HepG2 (cell line): ENCODE measurements around the gene EFNA2. TPM values are rescaled to one million over a fixed set of nuclear protein-coding genes. Genes with fewer than 3 reads are reported as not detected.
A peak's percentile ranks its signal among the peaks of the same experiment; 100 is the strongest.

ENCODE experiments used
- ATF6 ChIP-seq: sonication (generic); formaldehyde crosslinking; conservative IDR thresholded peaks from 2 replicates; pipeline ENCODE4 v1.4.0; 2020; ENCODE audit warnings: missing genetic modification reagents
- ATF7 ChIP-seq, 2 experiments: fragments of 450-650 bp in 1 of 2; sonication (generic) in 1 of 2; formaldehyde crosslinking in 1 of 2; IDR thresholded peaks; 2 replicates each; pipeline versions ENCODE4 v1.4.0 to v1.6.1; 2016 to 2020; ENCODE audit warnings: antibody characterized with exemption in 1 of 2, mild to moderate bottlenecking in 1 of 2, missing genetic modification reagents in 1 of 2
- GABPA ChIP-seq, 2 experiments: IDR thresholded peaks; 2 replicates each; pipeline ENCODE4 v1.6.1; 2011 to 2016; ENCODE audit warnings: low read depth in 2 of 2, low read length in 1 of 2, missing biosample characterization in 1 of 2, missing genetic modification characterization in 1 of 2
- MZF1 ChIP-seq: sonication (generic); formaldehyde crosslinking; IDR thresholded peaks from 2 replicates; pipeline ENCODE4 v1.8.1; 2023; ENCODE audit warnings: mild to moderate bottlenecking, missing genetic modification reagents, borderline replicate concordance
- NRL ChIP-seq: sonication (generic); formaldehyde crosslinking; IDR thresholded peaks from 2 replicates; pipeline ENCODE4 v1.5.0; 2020; ENCODE audit warnings: missing genetic modification reagents, mild to moderate bottlenecking, moderate library complexity, borderline replicate concordance
- PBX2 ChIP-seq: IDR thresholded peaks from 2 replicates; pipeline ENCODE4 v1.6.1; 2016; ENCODE audit warnings: control low read depth
- POLR2AphosphoS2 ChIP-seq: IDR thresholded peaks from 2 replicates; pipeline ENCODE4 v1.6.1; 2011; ENCODE audit warnings: low read depth, low read length, improper control_type of control experiment
- SALL2 ChIP-seq: sonication (generic); formaldehyde crosslinking; IDR thresholded peaks from 2 replicates; pipeline ENCODE4 v1.8.1; 2023; ENCODE audit warnings: mild to moderate bottlenecking, missing genetic modification reagents, inconsistent platforms
- SMC3 ChIP-seq: IDR thresholded peaks from 2 replicates; pipeline ENCODE4 v1.6.1; 2011; ENCODE audit warnings: low read length, improper control_type of control experiment
- TAF1 ChIP-seq: sonication (generic); formaldehyde crosslinking; IDR thresholded peaks from 2 replicates; pipeline ENCODE4 v1.4.0; 2020; ENCODE audit warnings: missing genetic modification reagents
- THAP11 ChIP-seq: IDR thresholded peaks from 2 replicates; pipeline ENCODE4 v1.6.1; 2016; ENCODE audit warnings: missing biosample characterization, missing genetic modification reagents
- ZC3H4 ChIP-seq: sonication (generic); formaldehyde crosslinking; IDR thresholded peaks from 2 replicates; pipeline ENCODE4 v1.4.0; 2020; ENCODE audit warnings: missing genetic modification reagents, borderline replicate concordance
- ZNF24 ChIP-seq: fragments of 450-650 bp; IDR thresholded peaks from 2 replicates; pipeline ENCODE4 v1.6.1; 2017; ENCODE audit warnings: antibody characterized with exemption, mild to moderate bottlenecking
- ZNF260 ChIP-seq: sonication (generic); formaldehyde crosslinking; IDR thresholded peaks from 2 replicates; pipeline ENCODE4 v1.4.0; 2020; ENCODE audit warnings: missing genetic modification reagents, low read depth, mild to moderate bottlenecking, borderline replicate concordance
- ZNF543 ChIP-seq: sonication (generic); formaldehyde crosslinking; IDR thresholded peaks from 2 replicates; pipeline ENCODE4 v1.4.0; 2020; ENCODE audit warnings: mild to moderate bottlenecking, missing genetic modification reagents
- ZNF552 ChIP-seq: sonication (generic); formaldehyde crosslinking; IDR thresholded peaks from 2 replicates; pipeline ENCODE4 v1.9.0; 2022; ENCODE audit warnings: missing genetic modification reagents, mild to moderate bottlenecking, borderline replicate concordance
- ZNF605 ChIP-seq: sonication (generic); formaldehyde crosslinking; IDR thresholded peaks from 2 replicates; pipeline ENCODE4 v1.8.0; 2022; ENCODE audit warnings: mild to moderate bottlenecking, missing genetic modification reagents
- ZNF607 ChIP-seq: sonication (generic); formaldehyde crosslinking; IDR thresholded peaks from 2 replicates; pipeline ENCODE4 v1.5.1; 2020; ENCODE audit warnings: missing genetic modification reagents, mild to moderate bottlenecking, borderline replicate concordance
- ZNF619 ChIP-seq: sonication (generic); formaldehyde crosslinking; IDR thresholded peaks from 2 replicates; pipeline ENCODE4 v1.4.0; 2020; ENCODE audit warnings: mild to moderate bottlenecking, missing genetic modification reagents
- polyA plus RNA-seq, 8 experiments: library from polyadenylated mRNA; depleted of rRNA in 3 of 8; stranded (reverse) in 7 of 8; unstranded in 1 of 8; fragments of >200 nt; fragmentation: Illumina TruSeq in 4 of 8; extraction: Trizol in 4 of 8; gene quantifications; 2 replicates each; pipeline versions ENCODE4 v1.2.1 to v1.2.3, GENCODE V29; 2011 to 2016; ENCODE audit warnings: low read depth in 4 of 8, missing spikeins in 1 of 8, mixed read lengths in 1 of 8; ENCODE audit not compliant: insufficient read depth in 1 of 8
- total RNA-seq, 5 experiments: library from RNA; depleted of rRNA; stranded (reverse); fragments of >200 nt; fragmentation: Illumina TruSeq; extraction: Trizol; gene quantifications; 2 replicates each; pipeline ENCODE4 v1.2.3, GENCODE V29; 2016; ENCODE audit warnings: low read depth in 1 of 5
- TF ChIP-seq, protein P1 (sequence below): IDR thresholded peaks from 2 replicates; pipeline ENCODE4 v1.6.1; 2012; ENCODE audit warnings: low read depth, low read length, improper control_type of control experiment
- TF ChIP-seq, protein P2 (sequence below): fragments of 450-650 bp; IDR thresholded peaks from 2 replicates; pipeline ENCODE4 v1.6.1; 2017
- TF ChIP-seq, protein P3 (sequence below): sonication (generic); formaldehyde crosslinking; IDR thresholded peaks from 2 replicates; pipeline ENCODE4 v1.4.0; 2020; ENCODE audit warnings: missing genetic modification reagents

Gene EFNA2
- total and polyA plus RNA-seq, 2 of the 13 experiments (the other 11 are each of a cell fraction or from before 2014, with no cell fraction given) = 6.0 to 9.9 TPM

GRCh38 chr19:1248139-1248785 is 37.4 kb upstream of the EFNA2 start, which contains the start of gene MIDN (continued):
- TF ChIP-seq, protein P1, sequence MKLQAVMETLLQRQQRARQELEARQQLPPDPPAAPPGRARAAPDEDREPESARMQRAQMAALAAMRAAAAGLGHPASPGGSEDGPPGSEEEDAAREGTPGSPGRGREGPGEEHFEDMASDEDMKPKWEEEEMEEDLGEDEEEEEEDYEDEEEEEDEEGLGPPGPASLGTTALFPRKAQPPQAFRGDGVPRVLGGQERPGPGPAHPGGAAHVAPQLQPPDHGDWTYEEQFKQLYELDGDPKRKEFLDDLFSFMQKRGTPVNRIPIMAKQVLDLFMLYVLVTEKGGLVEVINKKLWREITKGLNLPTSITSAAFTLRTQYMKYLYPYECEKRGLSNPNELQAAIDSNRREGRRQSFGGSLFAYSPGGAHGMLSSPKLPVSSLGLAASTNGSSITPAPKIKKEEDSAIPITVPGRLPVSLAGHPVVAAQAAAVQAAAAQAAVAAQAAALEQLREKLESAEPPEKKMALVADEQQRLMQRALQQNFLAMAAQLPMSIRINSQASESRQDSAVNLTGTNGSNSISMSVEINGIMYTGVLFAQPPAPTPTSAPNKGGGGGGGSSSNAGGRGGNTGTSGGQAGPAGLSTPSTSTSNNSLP = no peak
- TF ChIP-seq ATF6 (CRISPR knock-in tag) (no peak), SALL2 (peak; percentile 87), NRL (CRISPR knock-in tag) (peak; percentile 14; the same call in 1 of the 2 replicates), ATF7 (IDR thresholded peaks at IDR 0.05) (no peak), ATF7 (CRISPR knock-in tag; IDR thresholded peaks at IDR 0.05) (no peak; the same call in 1 of the 2 replicates), THAP11 (CRISPR knock-in tag) (no peak; the same call in 1 of the 2 replicates), PBX2 (CRISPR knock-in tag) (no peak), ZNF552 (CRISPR knock-in tag) (no peak; the same call in 1 of the 2 replicates), ZC3H4 (CRISPR knock-in tag) (0 out of 2 replicates have a peak, but pooled peaks have one; percentile 46), ZNF607 (CRISPR knock-in tag) (0 out of 2 replicates have a peak, but pooled peaks have one; percentile 79), POLR2AphosphoS2 (peak; percentile 79), MZF1 (CRISPR knock-in tag) (no peak), ZNF543 (no peak; the same call in 1 of the 2 replicates), ZNF24 (no peak), SMC3 (no peak), GABPA (IDR thresholded peaks at IDR 0.05; ENCODE audit: low read depth, low read length) (no peak), GABPA (CRISPR knock-in tag; IDR thresholded peaks at IDR 0.05; ENCODE audit: low read depth) (peak; percentile 59; the same call in 1 of the 2 replicates), ZNF605 (CRISPR knock-in tag) (peak; percentile 67; the same call in 1 of the 2 replicates), ZNF260 (CRISPR knock-in tag) (no peak), ZNF619 (CRISPR knock-in tag) (no peak), TAF1 (peak; percentile 76; the same call in 1 of the 2 replicates)
- TF ChIP-seq, protein P2, sequence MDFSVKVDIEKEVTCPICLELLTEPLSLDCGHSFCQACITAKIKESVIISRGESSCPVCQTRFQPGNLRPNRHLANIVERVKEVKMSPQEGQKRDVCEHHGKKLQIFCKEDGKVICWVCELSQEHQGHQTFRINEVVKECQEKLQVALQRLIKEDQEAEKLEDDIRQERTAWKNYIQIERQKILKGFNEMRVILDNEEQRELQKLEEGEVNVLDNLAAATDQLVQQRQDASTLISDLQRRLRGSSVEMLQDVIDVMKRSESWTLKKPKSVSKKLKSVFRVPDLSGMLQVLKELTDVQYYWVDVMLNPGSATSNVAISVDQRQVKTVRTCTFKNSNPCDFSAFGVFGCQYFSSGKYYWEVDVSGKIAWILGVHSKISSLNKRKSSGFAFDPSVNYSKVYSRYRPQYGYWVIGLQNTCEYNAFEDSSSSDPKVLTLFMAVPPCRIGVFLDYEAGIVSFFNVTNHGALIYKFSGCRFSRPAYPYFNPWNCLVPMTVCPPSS = no peak
- TF ChIP-seq, protein P3, sequence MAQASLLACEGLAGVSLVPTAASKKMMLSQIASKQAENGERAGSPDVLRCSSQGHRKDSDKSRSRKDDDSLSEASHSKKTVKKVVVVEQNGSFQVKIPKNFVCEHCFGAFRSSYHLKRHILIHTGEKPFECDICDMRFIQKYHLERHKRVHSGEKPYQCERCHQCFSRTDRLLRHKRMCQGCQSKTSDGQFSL (CRISPR knock-in tag) = peak; percentile 97
